Testis (tissue), 3 donors: ENCODE results near the gene SERAC1. TPM values are rescaled to one million over a fixed set of nuclear protein-coding genes. Genes with fewer than 3 reads are reported as not detected.
"Not testable (repeated sequence)": the region's sequence is repeated elsewhere in the genome, so short reads cannot be mapped to it uniquely, and the experiment has no call there.

Experiments
- DNase-seq: peaks from one replicate; pipeline ENCODE4 v3.0.0-alpha.2; 2019
- H3K27ac ChIP-seq, 2 donors: fragments of 200-600 bp; sonication (generic); one replicate each; pipeline ENCODE4 v1.5.1; 2019
- H3K27me3 ChIP-seq: fragments of 200-600 bp; sonication (generic); one replicate; pipeline ENCODE4 v1.5.1; 2019
- H3K36me3 ChIP-seq: fragments of 200-600 bp; sonication (generic); one replicate; pipeline ENCODE4 v1.5.1; 2017; ENCODE audit warnings: low read depth; ENCODE audit errors: missing control alignments
- H3K4me1 ChIP-seq: fragments of 200-600 bp; sonication (generic); one replicate; pipeline ENCODE4 v1.5.1; 2019
- H3K4me3 ChIP-seq, 2 donors: fragments of 200-600 bp; sonication (generic); one replicate each; pipeline ENCODE4 v1.5.1; 2017 to 2019
- H3K9me3 ChIP-seq: fragments of 200-600 bp; sonication (generic); one replicate; pipeline ENCODE4 v1.5.1; 2017
- CTCF ChIP-seq, 3 experiments: fragments of 450-650 bp in 2 of 3; fragments of 200-600 bp in 1 of 3; sonication (generic) in 1 of 3; IDR thresholded peaks; one replicate each; pipeline ENCODE4 v1.5.1; 2016 to 2019; ENCODE audit warnings: antibody characterized with exemption in 3 of 3, mild to moderate bottlenecking in 2 of 3, moderate library complexity in 1 of 3
- POLR2A ChIP-seq: fragments of 450-650 bp; IDR thresholded peaks from one replicate; pipeline ENCODE4 v1.6.1; 2017; ENCODE audit warnings: antibody characterized with exemption, mild to moderate bottlenecking, moderate library complexity
- WGBS, 2 donors: methylation state at CpG; one replicate each; pipeline ENCODE4 v1.1.5; 2018; 5-methylcytosine and 5-hydroxymethylcytosine counted together
- intact Hi-C: fragments of 100-400 bp; cut with DNase I; formaldehyde crosslinking; loops from one replicate; pipeline ENCODE4 v1.15.1; 2023; ENCODE audit warnings: low total_unique reads
- polyA plus RNA-seq: library from polyadenylated mRNA; stranded (reverse); fragments of 350-450 nt; fragmentation: Illumina TruSeq; extraction: RNeasy Lipid Tissue Mini Kit (QIAGEN cat#74804); gene quantifications from one replicate; pipeline ENCODE4 v1.2.3, GENCODE V29; 2014; ENCODE audit warnings: low read depth, low replicate concordance; ENCODE audit not compliant: insufficient read depth
- total RNA-seq, 2 donors: library from RNA; depleted of rRNA; stranded (reverse); fragments of >200 nt; gene quantifications; one replicate each; pipeline ENCODE4 v1.2.3, GENCODE V29; 2016

SERAC1 gene
- total and polyA plus RNA-seq, 3 donors from 2014 or later: 9.8 to 20.2 (median 15.2) TPM

- Histone ChIP-seq H3K4me3 (no peak overlapping the region), H3K36me3 (no peaks in the 10 kb centered on the region), H3K4me1 (no peaks in the 10 kb centered on the region), H3K9me3 (no peaks in the 10 kb centered on the region), H3K27me3 (no peaks in the 10 kb centered on the region), H3K27ac (no peak overlapping the region)
- 79 to 83% methylated on average over 2 of the region's 2 CpGs for WGBS, 2 donors
- DNase-seq: no peak
- TF ChIP-seq CTCF (IDR thresholded peaks at IDR 0.05) (no peak), POLR2A (no peak)
- intact Hi-C loops: no loop called here
These were observed 6.5 kb upstream of the SERAC1 start for GRCh38 chr6:158174514-158174913.

GRCh38 chr6:158174024-158174423, 6.0 kb upstream of the SERAC1 start:
- H3K4me3 ChIP-seq: no peak overlapping the region
- no peak for DNase-seq
- 54 to 67% methylated on average over 2 of the region's 2 CpGs for WGBS, 2 donors
- H3K27ac ChIP-seq: no peak overlapping the region
- intact Hi-C loops: no loop called here
- H3K4me1 ChIP-seq: no peaks in the 10 kb centered on the region
- H3K27me3 ChIP-seq: no peaks in the 10 kb centered on the region
- H3K9me3 ChIP-seq: no peaks in the 10 kb centered on the region
- TF ChIP-seq POLR2A (no peak), CTCF (IDR thresholded peaks at IDR 0.05) (no peak)
- no peaks in the 10 kb centered on the region for H3K36me3 ChIP-seq

GRCh38 chr6:158172001-158172400, 3.9 kb upstream of the SERAC1 start:
- TF ChIP-seq CTCF (IDR thresholded peaks at IDR 0.05) (no peak), POLR2A (no peak)
- DNase-seq: no peak
- Histone ChIP-seq H3K27ac (no peak overlapping the region), H3K4me3 (no peak overlapping the region), H3K27me3 (no peaks in the 10 kb centered on the region), H3K36me3 (no peaks in the 10 kb centered on the region), H3K9me3 (no peaks in the 10 kb centered on the region), H3K4me1 (no peaks in the 10 kb centered on the region)
- intact Hi-C loops: no loop called here
- 84 to 94% methylated on average over 5 of the region's 5 CpGs for WGBS, 2 donors

GRCh38 chr6:158170656-158171081, 2.6 kb upstream of the SERAC1 start:
- WGBS, 2 donors: 63 to 71% methylated on average over 3 of the region's 3 CpGs
- no peak for DNase-seq
- Histone ChIP-seq H3K4me1 (no peaks in the 10 kb centered on the region), H3K27me3 (no peaks in the 10 kb centered on the region), H3K4me3 (no peak overlapping the region), H3K9me3 (no peaks in the 10 kb centered on the region), H3K27ac (no peak overlapping the region), H3K36me3 (no peaks in the 10 kb centered on the region)
- TF ChIP-seq POLR2A (no peak), CTCF (IDR thresholded peaks at IDR 0.05) (no peak)
- intact Hi-C loops: no loop called here

GRCh38 chr6:158169634-158170033, 1.6 kb upstream of the SERAC1 start:
- intact Hi-C loops, H3K36me3 ChIP-seq, H3K9me3 ChIP-seq, H3K27ac ChIP-seq, H3K27me3 ChIP-seq, H3K4me3 ChIP-seq, H3K4me1 ChIP-seq, DNase-seq: not testable (repeated sequence)
- WGBS, 2 donors: 81 to 82% methylated on average over 6 of the region's 6 CpGs
